Stimulated activated naive CD8-positive, alpha-beta T cell treated with anti-CD3 and anti-CD28 coated beads, Interleukin-15, Interleukin-2, amounts not matched to agents 100 ng/mL and 50 ng/mL, for 24 hours (primary cell): ENCODE results near the gene MEGF11.

Experiments
- H3K27ac Mint-ChIP-seq: one replicate; pipeline ENCODE4 v1.8.0; 2021; ENCODE audit warnings: mild to moderate bottlenecking, mixed read lengths
- H3K27me3 Mint-ChIP-seq: one replicate; pipeline ENCODE4 v1.8.0; 2021; ENCODE audit warnings: mixed read lengths
- H3K36me3 Mint-ChIP-seq: one replicate; pipeline ENCODE4 v1.8.0; 2021; ENCODE audit warnings: low read depth, mixed read lengths
- H3K4me1 Mint-ChIP-seq: one replicate; pipeline ENCODE4 v1.8.0; 2021; ENCODE audit warnings: low read depth, mixed read lengths
- H3K4me3 Mint-ChIP-seq: one replicate; pipeline ENCODE4 v1.8.0; 2021; ENCODE audit warnings: mild to moderate bottlenecking, mixed read lengths
- H3K9me3 Mint-ChIP-seq: one replicate; pipeline ENCODE4 v1.8.0; 2021; ENCODE audit warnings: mixed read lengths

MEGF11 gene

GRCh38 chr15:66105286-66106265 is 148.0 kb downstream of the MEGF11 start:
- Mint-ChIP-seq H3K4me3 (no peak overlapping the region), H3K9me3 (no peaks in the 10 kb centered on the region), H3K4me1 (no peaks in the 10 kb centered on the region), H3K27me3 (peaks cover 12% of the 10 kb centered on the region), H3K36me3 (no peaks in the 10 kb centered on the region), H3K27ac (no peak overlapping the region)

- Mint-ChIP-seq H3K4me3 (no peak overlapping the region), H3K27ac (no peak overlapping the region), H3K36me3 (no peaks in the 10 kb centered on the region), H3K9me3 (no peaks in the 10 kb centered on the region), H3K4me1 (no peaks in the 10 kb centered on the region), H3K27me3 (peaks cover 8% of the 10 kb centered on the region)
Observed at GRCh38 chr15:66103293-66103590, 150.3 kb downstream of the MEGF11 start.

- H3K4me3 Mint-ChIP-seq: no peak overlapping the region
- peaks cover 4% of the 10 kb centered on the region for H3K27me3 Mint-ChIP-seq
Observed at GRCh38 chr15:66102563-66103292, 150.8 kb downstream of the MEGF11 start.

GRCh38 chr15:66101715-66102395 is 151.7 kb downstream of the MEGF11 start:
- Mint-ChIP-seq H3K27ac (no peak overlapping the region), H3K36me3 (no peaks in the 10 kb centered on the region), H3K4me1 (no peaks in the 10 kb centered on the region), H3K27me3 (peaks cover 4% of the 10 kb centered on the region), H3K9me3 (no peaks in the 10 kb centered on the region), H3K4me3 (no peak overlapping the region)

More at GRCh38 chr15:66102563-66103292, 150.8 kb downstream of the MEGF11 start:
- H3K9me3 Mint-ChIP-seq: no peaks in the 10 kb centered on the region
- no peaks in the 10 kb centered on the region for H3K36me3 Mint-ChIP-seq
- H3K27ac Mint-ChIP-seq: no peak overlapping the region
- H3K4me1 Mint-ChIP-seq: no peaks in the 10 kb centered on the region

GRCh38 chr15:66100761-66101160 is 152.8 kb downstream of the MEGF11 start:
- H3K27ac Mint-ChIP-seq: no peak overlapping the region
- H3K27me3 Mint-ChIP-seq: peaks cover 4% of the 10 kb centered on the region
- no peak overlapping the region for H3K4me3 Mint-ChIP-seq
- no peaks in the 10 kb centered on the region for H3K9me3 Mint-ChIP-seq
- H3K36me3 Mint-ChIP-seq: no peaks in the 10 kb centered on the region
- no peaks in the 10 kb centered on the region for H3K4me1 Mint-ChIP-seq

- H3K27ac Mint-ChIP-seq: no peak overlapping the region
- peaks cover 5% of the 10 kb centered on the region for H3K27me3 Mint-ChIP-seq
- no peaks in the 10 kb centered on the region for H3K4me1 Mint-ChIP-seq
- no peaks in the 10 kb centered on the region for H3K9me3 Mint-ChIP-seq
- H3K4me3 Mint-ChIP-seq: no peak overlapping the region
- H3K36me3 Mint-ChIP-seq: no peaks in the 10 kb centered on the region
Observed at GRCh38 chr15:66099950-66100671, 153.4 kb downstream of the MEGF11 start.

- Mint-ChIP-seq H3K27ac (no peak overlapping the region), H3K4me3 (no peak overlapping the region), H3K9me3 (no peaks in the 10 kb centered on the region), H3K27me3 (peaks cover 10% of the 10 kb centered on the region), H3K36me3 (no peaks in the 10 kb centered on the region), H3K4me1 (no peaks in the 10 kb centered on the region)
Observed at GRCh38 chr15:66098022-66098363, 155.6 kb downstream of the MEGF11 start.

GRCh38 chr15:66097151-66098021 is 156.2 kb downstream of the MEGF11 start:
- Mint-ChIP-seq H3K4me3 (no peak overlapping the region), H3K4me1 (no peaks in the 10 kb centered on the region), H3K27ac (no peak overlapping the region), H3K27me3 (peaks cover 10% of the 10 kb centered on the region), H3K36me3 (no peaks in the 10 kb centered on the region), H3K9me3 (no peaks in the 10 kb centered on the region)

GRCh38 chr15:66096688-66097058 is 156.9 kb downstream of the MEGF11 start:
- Mint-ChIP-seq H3K27ac (no peak overlapping the region), H3K36me3 (no peaks in the 10 kb centered on the region), H3K27me3 (peaks cover 10% of the 10 kb centered on the region), H3K9me3 (no peaks in the 10 kb centered on the region), H3K4me3 (no peak overlapping the region), H3K4me1 (no peaks in the 10 kb centered on the region)

- Mint-ChIP-seq H3K9me3 (no peaks in the 10 kb centered on the region), H3K36me3 (no peaks in the 10 kb centered on the region), H3K27ac (no peak overlapping the region), H3K27me3 (peaks cover 10% of the 10 kb centered on the region), H3K4me3 (no peak overlapping the region), H3K4me1 (no peaks in the 10 kb centered on the region)
Observed at GRCh38 chr15:66095871-66096687, 157.5 kb downstream of the MEGF11 start.

GRCh38 chr15:66094331-66094730 is 159.2 kb downstream of the MEGF11 start:
- Mint-ChIP-seq H3K36me3 (no peaks in the 10 kb centered on the region), H3K27ac (no peak overlapping the region), H3K9me3 (no peaks in the 10 kb centered on the region), H3K4me3 (no peak overlapping the region), H3K4me1 (no peaks in the 10 kb centered on the region), H3K27me3 (peaks cover 10% of the 10 kb centered on the region)

GRCh38 chr15:66092053-66093016 is 161.2 kb downstream of the MEGF11 start:
- no peaks in the 10 kb centered on the region for H3K36me3 Mint-ChIP-seq
- peaks cover 14% of the 10 kb centered on the region for H3K27me3 Mint-ChIP-seq

More at GRCh38 chr15:66092053-66093016, 161.2 kb downstream of the MEGF11 start:
- Mint-ChIP-seq H3K4me1 (no peaks in the 10 kb centered on the region), H3K9me3 (no peaks in the 10 kb centered on the region), H3K27ac (no peak overlapping the region), H3K4me3 (no peak overlapping the region)
